Activated CD8-positive, alpha-beta T cell treated with anti-CD3 and anti-CD28 coated beads, Interleukin-2, amount 10 ng/mL, durations not matched to agents 7 days and 5 days (primary cell): ENCODE data around the gene RNF217. TPM values are rescaled to one million over a fixed set of nuclear protein-coding genes. Genes with fewer than 3 reads are reported as not detected.
"Not testable (repeated sequence)": the region's sequence is repeated elsewhere in the genome, so short reads cannot be mapped to it uniquely, and the experiment has no call there.

Source experiments
- ATAC-seq: fragments of 150-1000 bp; cut with Tn5 transposase; one replicate; pipeline ENCODE4 v1.10.0; 2021; ENCODE audit warnings: moderate library complexity
- CTCF ChIA-PET: fragments of 350-600 bp; sonication (Branson Sonifier 250); formaldehyde crosslinking; loops from one replicate; lab custom pipeline; 2021; ENCODE audit warnings: antibody characterized with exemption; lab: Charles Lee
- POLR2A ChIA-PET: fragments of 350-600 bp; sonication (Branson Sonifier 250); formaldehyde crosslinking; loops from one replicate; lab custom pipeline; 2021; ENCODE audit warnings: antibody characterized with exemption; lab: Charles Lee
- DNase-seq: peaks from one replicate; pipeline ENCODE4 v3.0.0-alpha.2; 2020
- H3K27ac Mint-ChIP-seq: one replicate; pipeline ENCODE4 v1.8.0; 2021; ENCODE audit warnings: mild to moderate bottlenecking, mixed read lengths
- H3K27me3 Mint-ChIP-seq: one replicate; pipeline ENCODE4 v1.8.0; 2021; ENCODE audit warnings: low read depth, mixed read lengths
- H3K36me3 Mint-ChIP-seq: one replicate; pipeline ENCODE4 v1.8.0; 2021; ENCODE audit warnings: low read depth, mixed read lengths
- H3K4me1 Mint-ChIP-seq: one replicate; pipeline ENCODE4 v1.8.0; 2021; ENCODE audit warnings: low read depth, mixed read lengths
- H3K4me3 Mint-ChIP-seq: one replicate; pipeline ENCODE4 v1.8.0; 2021; ENCODE audit warnings: mild to moderate bottlenecking, mixed read lengths
- H3K9me3 Mint-ChIP-seq: one replicate; pipeline ENCODE4 v1.8.0; 2022; ENCODE audit warnings: mixed read lengths; ENCODE audit not compliant: insufficient read depth
- total RNA-seq, 2 experiments: library from RNA; stranded (reverse); gene quantifications; one replicate each; pipeline ENCODE4 v1.2.3, GENCODE V29; 2021

RNF217 gene
- total RNA-seq, 2 experiments from 2014 or later: 0.52 TPM; not detected in 1

- Mint-ChIP-seq H3K4me1 (peaks cover 12% of the 10 kb centered on the region), H3K27me3 (peaks cover 44% of the 10 kb centered on the region), H3K4me3 (no peak overlapping the region), H3K27ac (no peak overlapping the region), H3K9me3 (no peaks in the 10 kb centered on the region), H3K36me3 (no peaks in the 10 kb centered on the region)
- CTCF ChIA-PET: no interaction called here
- DNase-seq: no peak
- POLR2A ChIA-PET: no interaction called here
- no peak for ATAC-seq
Measured at GRCh38 chr6:124964764-124965105, 2.5 kb downstream of the RNF217 start.

DNA sequence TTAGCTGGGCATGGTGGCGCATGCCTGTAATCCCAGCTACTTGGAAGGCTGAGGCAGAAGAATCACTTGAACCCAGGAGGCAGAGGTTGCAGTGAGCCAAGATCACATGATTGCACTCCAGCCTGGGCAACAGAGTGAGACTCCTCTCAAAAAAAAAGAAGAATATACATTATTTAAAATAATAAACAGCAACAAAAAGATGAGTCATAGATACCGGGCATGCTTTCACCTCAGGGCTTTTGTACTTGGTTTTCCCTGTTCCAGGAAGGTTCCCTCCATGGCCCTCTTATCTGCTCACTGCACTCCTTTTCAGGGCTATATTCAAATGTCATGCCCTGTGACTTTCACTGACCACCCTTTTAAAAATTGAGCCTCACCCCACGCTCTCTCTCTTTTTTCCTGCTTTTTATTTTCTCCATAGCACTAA is 3.2 kb downstream of the RNF217 start:
- H3K4me1 Mint-ChIP-seq: peaks cover 12% of the 10 kb centered on the region
- H3K27ac Mint-ChIP-seq, DNase-seq, POLR2A ChIA-PET, H3K9me3 Mint-ChIP-seq, H3K36me3 Mint-ChIP-seq, CTCF ChIA-PET, ATAC-seq, H3K4me3 Mint-ChIP-seq: not testable (repeated sequence)
- H3K27me3 Mint-ChIP-seq: peaks cover 37% of the 10 kb centered on the region

DNA sequence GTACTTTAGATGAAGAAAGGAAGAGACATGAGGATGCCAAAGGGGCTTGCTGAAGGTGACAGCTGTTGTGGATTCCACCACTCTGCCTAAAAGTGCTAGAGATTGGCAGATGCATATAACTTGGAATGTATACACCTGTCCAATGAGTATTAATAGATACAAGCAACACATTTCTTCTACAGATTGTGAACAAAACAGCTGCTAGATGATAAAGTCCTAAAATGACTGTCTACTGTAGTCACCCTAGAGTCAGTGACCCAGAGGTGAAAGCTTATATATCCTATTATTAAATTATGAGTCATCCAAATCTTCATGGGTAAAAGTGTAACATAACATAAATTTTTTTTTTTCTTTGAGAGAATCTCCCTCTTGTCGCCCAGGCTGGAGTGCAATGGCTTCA is 5.2 kb downstream of the RNF217 start:
- no peak for DNase-seq
- no peak for ATAC-seq
- ChIA-PET CTCF (no interaction called here), POLR2A (no interaction called here)
- Mint-ChIP-seq H3K9me3 (no peaks in the 10 kb centered on the region), H3K4me1 (peaks cover 6% of the 10 kb centered on the region), H3K4me3 (no peak overlapping the region), H3K36me3 (no peaks in the 10 kb centered on the region), H3K27ac (no peak overlapping the region), H3K27me3 (peaks cover 27% of the 10 kb centered on the region)

- Mint-ChIP-seq H3K27me3 (peaks cover 22% of the 10 kb centered on the region), H3K4me1 (peaks cover 2% of the 10 kb centered on the region), H3K27ac (no peak overlapping the region), H3K4me3 (no peak overlapping the region), H3K36me3 (no peaks in the 10 kb centered on the region), H3K9me3 (no peaks in the 10 kb centered on the region)
- CTCF ChIA-PET: no interaction called here
- POLR2A ChIA-PET: no interaction called here
- ATAC-seq (no peak), DNase-seq (no peak)
Measured at GRCh38 chr6:124968401-124968800, 6.2 kb downstream of the RNF217 start.

GRCh38 chr6:124970243-124970642 is 8.0 kb downstream of the RNF217 start:
- POLR2A ChIA-PET: no interaction called here
- no peak for ATAC-seq
- Mint-ChIP-seq H3K36me3 (no peaks in the 10 kb centered on the region), H3K27me3 (peaks cover 9% of the 10 kb centered on the region), H3K27ac (no peak overlapping the region), H3K4me1 (no peaks in the 10 kb centered on the region), H3K9me3 (no peaks in the 10 kb centered on the region), H3K4me3 (no peak overlapping the region)
- CTCF ChIA-PET: no interaction called here
- DNase-seq: no peak

DNA sequence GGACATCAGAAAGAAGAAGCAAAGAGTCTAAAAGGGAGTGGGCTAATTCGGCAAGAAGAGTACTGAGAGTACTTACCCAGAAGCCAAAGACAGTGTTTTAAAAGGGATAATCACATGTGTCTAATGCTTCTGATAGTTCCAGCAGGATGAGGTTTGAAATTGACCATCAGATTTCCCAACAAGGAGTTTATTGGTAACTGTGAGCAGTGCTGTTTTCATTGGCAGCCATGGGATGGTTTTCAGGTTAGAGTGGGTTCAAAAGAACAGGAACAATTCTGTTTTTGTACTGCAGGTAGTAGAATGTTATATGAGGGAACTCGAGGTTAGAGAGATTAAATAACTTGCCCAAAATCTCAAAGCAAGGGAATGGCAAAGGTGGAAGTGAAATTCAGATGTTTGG is 8.5 kb downstream of the RNF217 start:
- ATAC-seq (no peak), DNase-seq (no peak)
- POLR2A ChIA-PET: no interaction called here
- no peaks in the 10 kb centered on the region for H3K36me3 Mint-ChIP-seq
- no peaks in the 10 kb centered on the region for H3K4me1 Mint-ChIP-seq
- no peak overlapping the region for H3K4me3 Mint-ChIP-seq
- no peak overlapping the region for H3K27ac Mint-ChIP-seq
- CTCF ChIA-PET: no interaction called here
- peaks cover 6% of the 10 kb centered on the region for H3K27me3 Mint-ChIP-seq
- H3K9me3 Mint-ChIP-seq: no peaks in the 10 kb centered on the region

- DNase-seq (no peak), ATAC-seq (no peak)
- peaks cover 3% of the 10 kb centered on the region for H3K27me3 Mint-ChIP-seq
- H3K9me3 Mint-ChIP-seq: no peaks in the 10 kb centered on the region
- no peaks in the 10 kb centered on the region for H3K4me1 Mint-ChIP-seq
- ChIA-PET POLR2A (no interaction called here), CTCF (no interaction called here)
- H3K4me3 Mint-ChIP-seq: no peak overlapping the region
- H3K27ac Mint-ChIP-seq: no peak overlapping the region
- H3K36me3 Mint-ChIP-seq: no peaks in the 10 kb centered on the region
Measured at GRCh38 chr6:124973780-124974179, 11.5 kb downstream of the RNF217 start.

GRCh38 chr6:124974771-124975377 is 12.6 kb downstream of the RNF217 start:
- ATAC-seq (no peak), DNase-seq (no peak)
- no peaks in the 10 kb centered on the region for H3K4me1 Mint-ChIP-seq
- no peak overlapping the region for H3K4me3 Mint-ChIP-seq
- no peak overlapping the region for H3K27ac Mint-ChIP-seq
- no peaks in the 10 kb centered on the region for H3K36me3 Mint-ChIP-seq
- peaks cover 3% of the 10 kb centered on the region for H3K27me3 Mint-ChIP-seq
- CTCF ChIA-PET: no interaction called here
- POLR2A ChIA-PET: no interaction called here
- H3K9me3 Mint-ChIP-seq: no peaks in the 10 kb centered on the region

- ChIA-PET CTCF (no interaction called here), POLR2A (no interaction called here)
- no peak for DNase-seq
- H3K27ac Mint-ChIP-seq: no peak overlapping the region
- H3K4me1 Mint-ChIP-seq: no peaks in the 10 kb centered on the region
- H3K27me3 Mint-ChIP-seq: no peaks in the 10 kb centered on the region
- H3K36me3 Mint-ChIP-seq: no peaks in the 10 kb centered on the region
- no peak for ATAC-seq
- no peaks in the 10 kb centered on the region for H3K9me3 Mint-ChIP-seq
- no peak overlapping the region for H3K4me3 Mint-ChIP-seq
Measured at GRCh38 chr6:124977067-124977908, 15.1 kb downstream of the RNF217 start.

DNA sequence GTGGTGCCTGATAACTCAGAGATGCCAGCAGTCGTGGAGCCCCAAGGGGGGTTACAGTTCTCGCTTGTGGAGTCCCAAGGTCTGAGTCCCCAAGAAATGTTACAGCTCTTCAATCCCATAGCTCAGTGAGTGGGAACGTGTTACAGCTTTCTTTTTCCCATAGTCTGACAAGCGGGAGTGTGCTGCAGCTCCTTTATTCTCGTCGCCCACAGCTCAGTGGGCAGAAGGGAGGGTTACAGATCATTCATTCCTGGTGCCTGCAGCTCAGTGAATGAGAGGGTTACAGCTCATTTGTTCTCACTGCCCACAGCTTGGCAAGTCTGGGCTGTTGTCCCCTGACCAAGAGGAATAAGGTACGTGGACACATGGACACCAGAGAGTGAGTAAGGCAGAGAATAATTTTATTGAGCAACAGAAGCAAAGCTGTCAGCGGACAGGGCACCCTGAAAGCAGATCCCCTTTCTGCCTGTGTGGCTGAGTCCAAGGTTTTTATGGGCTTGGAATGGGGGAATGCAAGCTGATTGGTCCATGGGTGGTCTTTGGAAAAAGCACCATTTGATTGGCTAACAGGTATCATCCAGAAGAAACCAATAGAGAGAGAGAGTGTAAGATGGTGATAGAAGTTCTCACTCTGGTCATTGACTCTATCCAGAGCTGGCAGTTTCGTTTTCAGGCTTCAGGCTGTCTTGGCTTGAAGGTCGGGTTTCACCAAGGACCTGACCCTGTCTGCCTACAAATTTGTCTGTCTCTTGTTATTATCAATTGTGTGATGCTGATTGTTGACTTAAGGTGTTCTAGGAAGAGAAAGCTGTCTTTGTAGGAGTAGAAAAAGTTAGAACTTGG is 16.4 kb downstream of the RNF217 start:
- H3K27ac Mint-ChIP-seq: no peak overlapping the region

GRCh38 chr6:124979294-124979678 is 17.0 kb downstream of the RNF217 start:
- H3K9me3 Mint-ChIP-seq: no peaks in the 10 kb centered on the region
- ChIA-PET CTCF (no interaction called here), POLR2A (no interaction called here)
- no peak for DNase-seq
- H3K4me3 Mint-ChIP-seq: no peak overlapping the region
- ATAC-seq: no peak
- H3K4me1 Mint-ChIP-seq: no peaks in the 10 kb centered on the region
- H3K27ac Mint-ChIP-seq: no peak overlapping the region
- H3K36me3 Mint-ChIP-seq: no peaks in the 10 kb centered on the region
- no peaks in the 10 kb centered on the region for H3K27me3 Mint-ChIP-seq

More for the DNA sequence above, 16.4 kb downstream of the RNF217 start:
- no peak for ATAC-seq
- no peaks in the 10 kb centered on the region for H3K27me3 Mint-ChIP-seq
- ChIA-PET CTCF (no interaction called here), POLR2A (no interaction called here)
- no peak overlapping the region for H3K4me3 Mint-ChIP-seq
- no peaks in the 10 kb centered on the region for H3K9me3 Mint-ChIP-seq
- H3K36me3 Mint-ChIP-seq: no peaks in the 10 kb centered on the region
- H3K4me1 Mint-ChIP-seq: no peaks in the 10 kb centered on the region
- no peak for DNase-seq

DNA sequence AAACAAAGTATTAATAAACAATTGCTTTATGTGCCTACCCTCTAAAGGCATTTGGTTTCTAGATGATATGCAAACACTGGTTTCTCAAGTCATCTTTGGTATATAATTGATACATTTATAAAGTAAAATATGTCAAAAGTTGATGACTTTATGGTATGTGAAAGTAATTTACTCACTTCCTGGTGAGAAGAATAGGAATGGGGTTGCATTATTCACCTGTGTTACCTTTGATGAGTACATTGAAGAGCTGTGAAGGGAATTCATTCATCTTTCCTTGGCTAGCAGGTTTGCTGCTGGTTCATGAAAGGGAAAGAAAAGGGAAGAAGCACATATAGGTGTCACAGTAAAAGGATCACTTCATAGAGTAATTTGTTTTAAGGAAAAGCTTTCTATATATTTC is 20.4 kb downstream of the RNF217 start:
- CTCF ChIA-PET: no interaction called here
- peaks cover 8% of the 10 kb centered on the region for H3K4me1 Mint-ChIP-seq
- no peaks in the 10 kb centered on the region for H3K9me3 Mint-ChIP-seq
- no peak for DNase-seq
- POLR2A ChIA-PET: no interaction called here
- no peak for ATAC-seq
- H3K27me3 Mint-ChIP-seq: peaks cover 2% of the 10 kb centered on the region
- H3K36me3 Mint-ChIP-seq: no peaks in the 10 kb centered on the region
- H3K4me3 Mint-ChIP-seq: no peak overlapping the region
- H3K27ac Mint-ChIP-seq: no peak overlapping the region
